SK-N-SH (cell line): Measurements from ENCODE around the gene MAB21L3. TPM values are rescaled to one million over a fixed set of nuclear protein-coding genes. Genes with fewer than 3 reads are reported as not detected.

Source experiments
- CTCF ChIA-PET: fragments of 300-600, 350-600 bp; formaldehyde crosslinking; extraction: SDS; loops from one replicate; lab custom pipeline; 2021; lab: Yijun Ruan, JAX
- POLR2A ChIA-PET: fragments of 350-600 bp; sonication (Branson Sonifier 250); formaldehyde crosslinking; extraction: SDS; loops from one replicate; lab custom pipeline; 2020; ENCODE audit warnings: antibody characterized with exemption, inconsistent platforms; lab: Yijun Ruan, JAX
- DNase-seq: peaks from one replicate; pipeline ENCODE4 v3.0.0; 2012
- H2AFZ ChIP-seq: fragments of 200-600 bp; sonication (generic); 2 replicates; pipeline ENCODE4 v1.8.1; 2016; ENCODE audit warnings: antibody characterized with exemption, mild to moderate bottlenecking, low read depth
- H3F3A ChIP-seq: fragments of 200-600 bp; sonication (generic); replicated peaks from 2 replicates; pipeline ENCODE3; 2016; ENCODE audit warnings: antibody characterized with exemption, mild to moderate bottlenecking; ENCODE audit not compliant: insufficient read depth
- H3K27ac ChIP-seq, 2 experiments: fragments of 200-500 bp in 1 of 2; fragments of 200-600 bp in 1 of 2; sonication (Bioruptor generic) in 1 of 2; sonication (generic), shearing (Covaris generic) in 1 of 2; 2 replicates each; pipeline versions ENCODE4 v1.5.1 to v1.6.1; 2014 to 2016; ENCODE audit warnings: low read depth in 2 of 2, inconsistent platforms in 1 of 2, low read length in 1 of 2, mild to moderate bottlenecking in 1 of 2, mixed read lengths in 1 of 2
- H3K27me3 ChIP-seq: fragments of 200-600 bp; sonication (generic), shearing (Covaris generic); 2 replicates; pipeline ENCODE4 v1.6.1; 2016; ENCODE audit warnings: mixed run types; ENCODE audit not compliant: insufficient read depth
- H3K36me3 ChIP-seq, 2 experiments: fragments of 200-500 bp in 1 of 2; fragments of 200-600 bp in 1 of 2; sonication (Bioruptor generic) in 1 of 2; sonication (generic) in 1 of 2; replicated peaks in 1 of 2; 2 replicates each; pipeline versions ENCODE3 to v1.5.1; 2014 to 2016; ENCODE audit warnings: low read length in 1 of 2, mild to moderate bottlenecking in 1 of 2; ENCODE audit not compliant: insufficient read depth in 2 of 2, control insufficient read depth in 1 of 2
- H3K4me1 ChIP-seq, 2 experiments: fragments of 200-500 bp in 1 of 2; fragments of 200-600 bp in 1 of 2; sonication (Bioruptor generic) in 1 of 2; sonication (generic), shearing (Covaris generic) in 1 of 2; 2 replicates each; pipeline versions ENCODE4 v1.5.1 to v1.6.1; 2014 to 2016; ENCODE audit warnings: low read depth in 1 of 2, low read length in 1 of 2, mixed run types in 1 of 2; ENCODE audit not compliant: insufficient read depth in 2 of 2, control insufficient read depth in 1 of 2
- H3K4me2 ChIP-seq: fragments of 200-600 bp; sonication (generic), shearing (Covaris generic); 2 replicates; pipeline ENCODE4 v1.6.1; 2017; ENCODE audit warnings: mixed run types
- H3K4me3 ChIP-seq, 2 experiments: fragments of 200-500 bp in 1 of 2; fragments of 200-600 bp in 1 of 2; sonication (Bioruptor generic) in 1 of 2; sonication (generic), shearing (Covaris generic) in 1 of 2; 2 replicates each; pipeline versions ENCODE4 v1.5.1 to v1.8.1; 2014 to 2016; ENCODE audit warnings: low read depth in 2 of 2, inconsistent platforms in 1 of 2, low read length in 1 of 2, mild to moderate bottlenecking in 1 of 2, mixed read lengths in 1 of 2, moderate library complexity in 1 of 2
- H3K79me2 ChIP-seq: fragments of 200-600 bp; sonication (generic); 2 replicates; pipeline ENCODE4 v1.8.1; 2017; ENCODE audit warnings: mild to moderate bottlenecking; ENCODE audit not compliant: insufficient read depth
- H3K9ac ChIP-seq: fragments of 200-600 bp; sonication (generic); 2 replicates; pipeline ENCODE4 v1.6.1; 2017; ENCODE audit warnings: mixed run types
- H3K9me2 ChIP-seq: fragments of 200-600 bp; sonication (generic); 2 replicates; pipeline ENCODE4 v1.6.1; 2017; ENCODE audit warnings: mixed run types
- H3K9me3 ChIP-seq: fragments of 200-600 bp; sonication (generic); 2 replicates; pipeline ENCODE4 v1.6.1; 2017; ENCODE audit warnings: mixed run types, mild to moderate bottlenecking, moderate library complexity
- H4K20me1 ChIP-seq: fragments of 200-600 bp; sonication (generic); 2 replicates; pipeline ENCODE4 v1.6.1; 2017; ENCODE audit warnings: mild to moderate bottlenecking, mixed run types; ENCODE audit not compliant: insufficient read depth
- ELF1 ChIP-seq: IDR thresholded peaks from 2 replicates; pipeline ENCODE4 v1.4.0; 2012
- EP300 ChIP-seq, 2 experiments: IDR thresholded peaks; 2 replicates each; pipeline versions ENCODE4 v1.4.0 to v1.6.1; 2012; ENCODE audit warnings: borderline replicate concordance in 1 of 2, low read depth in 1 of 2, low read length in 1 of 2
- FOXJ3 ChIP-seq: sonication (generic); formaldehyde crosslinking; IDR thresholded peaks from 2 replicates; pipeline ENCODE4 v1.5.1; 2020; ENCODE audit warnings: mild to moderate bottlenecking, missing genetic modification reagents
- GABPA ChIP-seq: IDR thresholded peaks from 2 replicates; pipeline ENCODE4 v1.4.0; 2012; ENCODE audit warnings: low read depth, mild to moderate bottlenecking
- GATA2 ChIP-seq: sonication (generic); formaldehyde crosslinking; IDR thresholded peaks from 2 replicates; pipeline ENCODE4 v1.5.0; 2020; ENCODE audit warnings: mild to moderate bottlenecking, missing genetic modification reagents
- JUND ChIP-seq: IDR thresholded peaks from 2 replicates; pipeline ENCODE4 v1.4.0; 2012
- NFIC ChIP-seq: IDR thresholded peaks from 2 replicates; pipeline ENCODE4 v1.4.0; 2012; ENCODE audit warnings: borderline replicate concordance
- RXRA ChIP-seq: IDR thresholded peaks from 2 replicates; pipeline ENCODE4 v1.4.0; 2012; ENCODE audit warnings: low read depth, mild to moderate bottlenecking, borderline replicate concordance
- SIN3A ChIP-seq: IDR thresholded peaks from 2 replicates; pipeline ENCODE4 v1.6.1; 2012; ENCODE audit warnings: low read depth, mild to moderate bottlenecking, low read length, moderate library complexity, borderline replicate concordance
- SMC3 ChIP-seq: IDR thresholded peaks from 2 replicates; pipeline ENCODE4 v1.6.1; 2012; ENCODE audit warnings: low read depth, low read length, improper control_type of control experiment
- TAF1 ChIP-seq: IDR thresholded peaks from 2 replicates; pipeline ENCODE4 v1.6.1; 2012; ENCODE audit warnings: low read depth, mild to moderate bottlenecking, low read length, moderate library complexity, borderline replicate concordance
- TCF12 ChIP-seq: IDR thresholded peaks from 2 replicates; pipeline ENCODE4 v1.4.0; 2012
- TEAD4 ChIP-seq: IDR thresholded peaks from 2 replicates; pipeline ENCODE4 v1.4.0; 2012; ENCODE audit warnings: mild to moderate bottlenecking, borderline replicate concordance; ENCODE audit not compliant: insufficient read depth
- YY1 ChIP-seq: IDR thresholded peaks from 2 replicates; pipeline ENCODE4 v1.4.0; 2012; ENCODE audit warnings: low read depth, mild to moderate bottlenecking
- ZBTB33 ChIP-seq: IDR thresholded peaks from 2 replicates; pipeline ENCODE4 v1.4.0; 2012; ENCODE audit warnings: low read depth, borderline replicate concordance
- WGBS: methylation state at CpG from one replicate; pipeline ENCODE4 v1.1.6; 2017; ENCODE audit warnings: low lambda C conversion rate; 5-methylcytosine and 5-hydroxymethylcytosine counted together
- polyA plus RNA-seq, 3 experiments: library from polyadenylated mRNA; depleted of rRNA; stranded (reverse); fragments of >200 nt; gene quantifications; 2 replicates each; pipeline ENCODE4 v1.2.3, GENCODE V29; 2012

Gene MAB21L3
- polyA plus RNA-seq, 1 of the 3 experiments (the other 2 are of a cell fraction) = not detected

- Histone ChIP-seq H3K79me2 (no peaks in the 10 kb centered on the region), H3K9ac (no peak overlapping the region), H2AFZ (no peak overlapping the region), H3K4me2 (no peak overlapping the region), H3K4me3 (no peak overlapping the region), H4K20me1 (no peaks in the 10 kb centered on the region), H3K27me3 (no peaks in the 10 kb centered on the region), H3K36me3 (no peaks in the 10 kb centered on the region), H3K9me3 (no peaks in the 10 kb centered on the region; the same call in 1 of the 2 replicates), H3F3A (no peaks in the 10 kb centered on the region), H3K9me2 (no peaks in the 10 kb centered on the region), H3K27ac (no peak overlapping the region), H3K4me1 (no peaks in the 10 kb centered on the region; a peak in 1 of 4 replicates)
- 49% methylated on average over 4 of the region's 4 CpGs for WGBS
- ChIA-PET CTCF (no interaction called here), POLR2A (no interaction called here)
- no peak for DNase-seq
- TF ChIP-seq GATA2 (no peak), FOXJ3 (no peak), YY1 (no peak), JUND (no peak), EP300 (IDR thresholded peaks at IDR 0.05; ENCODE audit: borderline replicate concordance in 1 of 2, low read depth in 1 of 2, low read length in 1 of 2) (no peak), GABPA (no peak), NFIC (no peak), RXRA (no peak)
Observed at GRCh38 chr1:116075990-116076389, 35.2 kb upstream of the MAB21L3 start.

DNA sequence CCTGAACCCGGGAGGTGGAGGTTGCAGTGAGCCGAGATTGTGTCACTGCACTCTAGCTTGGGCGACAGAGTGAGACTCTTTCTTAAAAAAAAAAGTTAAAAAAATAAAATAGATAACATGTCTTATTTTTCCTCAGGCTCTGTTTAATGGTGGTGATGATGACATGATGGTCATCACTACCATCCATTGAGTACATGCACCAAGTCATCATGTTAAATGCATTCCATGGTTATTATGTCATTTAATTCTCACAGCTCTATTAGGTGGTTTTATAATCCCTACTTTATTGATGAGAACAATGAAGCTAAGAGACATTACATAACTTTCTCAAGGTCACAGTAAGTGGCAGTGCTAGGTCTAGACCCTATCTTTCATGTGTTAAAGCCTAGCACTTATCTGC is 34.4 kb upstream of the MAB21L3 start:
- Histone ChIP-seq H3K36me3 (no peaks in the 10 kb centered on the region), H3K4me2 (no peak overlapping the region), H3K27ac (no peak overlapping the region), H3K9me2 (no peaks in the 10 kb centered on the region), H3K27me3 (no peaks in the 10 kb centered on the region), H3K79me2 (no peaks in the 10 kb centered on the region), H3K4me1 (no peaks in the 10 kb centered on the region; a peak in 1 of 4 replicates), H3K9me3 (no peaks in the 10 kb centered on the region; the same call in 1 of the 2 replicates), H3K4me3 (no peak overlapping the region), H3F3A (no peaks in the 10 kb centered on the region), H4K20me1 (no peaks in the 10 kb centered on the region), H3K9ac (no peak overlapping the region), H2AFZ (no peak overlapping the region)
- 77% methylated on average over 3 of the region's 3 CpGs for WGBS
- ChIA-PET POLR2A (no interaction called here), CTCF (no interaction called here)
- TF ChIP-seq TEAD4 (no peak), NFIC (no peak), ELF1 (no peak), SMC3 (no peak), TCF12 (no peak), TAF1 (no peak), ZBTB33 (no peak), SIN3A (no peak), RXRA (no peak)
- DNase-seq = no peak
